Limb (tissue), 2 donors: ENCODE results near the gene POLR3K.

Experiments used
- DNase-seq, 2 donors: peaks; one replicate each; pipeline ENCODE4 v3.0.0-alpha.2; 2016; ENCODE audit errors: extremely low spot score in 2 of 2

POLR3K gene

GRCh38 chr16:79151-80054, 26.0 kb upstream of the POLR3K start:
- no peak for DNase-seq

GRCh38 chr16:78444-79150, 25.2 kb upstream of the POLR3K start:
- no peak for DNase-seq

- peak; percentile 80 to 92 for DNase-seq
Measured at GRCh38 chr16:77807-78443, 24.5 kb upstream of the POLR3K start, which contains the start of gene MPG. MPG (plus strand) TSS chr16:78225; CDS start chr16:78310, 85 bp downstream.

GRCh38 chr16:77273-77806, 23.9 kb upstream of the POLR3K start:
- peak; percentile 50 to 76 for DNase-seq

GRCh38 chr16:76535-77272, 23.3 kb upstream of the POLR3K start:
- DNase-seq: peak; percentile 61 to 67

- peak; percentile 72 for DNase-seq
Measured at GRCh38 chr16:75580-76501, 22.4 kb upstream of the POLR3K start.

GRCh38 chr16:74747-75334, 21.4 kb upstream of the POLR3K start:
- DNase-seq: no peak

- DNase-seq: no peak
Measured at GRCh38 chr16:74051-74746, 20.8 kb upstream of the POLR3K start.

GRCh38 chr16:72561-73548, 19.4 kb upstream of the POLR3K start, which contains the start of gene RHBDF1:
RHBDF1 (minus strand) TSS chr16:72631; CDS start chr16:65015, 7,616 bp downstream.
- peak; percentile 66 to 79 for DNase-seq

GRCh38 chr16:71540-72401, 18.4 kb upstream of the POLR3K start:
- peak; percentile 60 to 76 for DNase-seq

GRCh38 chr16:71210-71539, 17.8 kb upstream of the POLR3K start:
- DNase-seq: no peak

GRCh38 chr16:69181-69580, 15.8 kb upstream of the POLR3K start:
- no peak for DNase-seq

- peak in 1 of 2 donors; percentile 61 for DNase-seq
Measured at GRCh38 chr16:67884-68789, 14.7 kb upstream of the POLR3K start.

GRCh38 chr16:67183-67791, 13.9 kb upstream of the POLR3K start:
- peak in 1 of 2 donors; percentile 40 for DNase-seq
